GM10248 (cell line): Measurements from ENCODE around the gene STX1B.

ENCODE experiments used
- CTCF ChIA-PET: fragments of 300-600 bp; sonication (Branson Sonifier 250); formaldehyde crosslinking; extraction: SDS; loops from one replicate; lab custom pipeline; 2021; ENCODE audit warnings: antibody characterized with exemption; lab: Yijun Ruan, JAX
- POLR2A ChIA-PET: fragments of 350-650 bp; sonication (Branson Sonifier 250); formaldehyde crosslinking; extraction: SDS; loops from one replicate; lab custom pipeline; 2020; ENCODE audit warnings: antibody characterized with exemption; lab: Yijun Ruan, JAX
- DNase-seq: peaks from one replicate; pipeline ENCODE4 v3.0.0; 2012; ENCODE audit errors: extremely low spot score
- CTCF ChIP-seq: IDR thresholded peaks from 2 replicates; pipeline ENCODE4 v1.5.1; 2012; ENCODE audit warnings: mild to moderate bottlenecking, low read depth; ENCODE audit errors: extremely low read depth, missing control alignments, control extremely low read depth

STX1B gene

GRCh38 chr16:30966033-30966619 lies 44.3 kb downstream of the STX1B start:
- DNase-seq, result no peak
- ChIA-PET POLR2A (no interaction called here), CTCF (interaction anchor here (1.6 to 5.3 kb wide), 2 partner anchors 12 to 19 kb away, joined by 6 to 25 read pairs; partner anchors contain the start of gene HSD3B7)
- TF ChIP-seq CTCF, result no peak

GRCh38 chr16:30965436-30965835 lies 45.0 kb downstream of the STX1B start:
- ChIA-PET CTCF (interaction anchor here (1.6 to 5.3 kb wide), 2 partner anchors 12 to 19 kb away, joined by 6 to 25 read pairs; partner anchors contain the start of gene HSD3B7), POLR2A (no interaction called here)
- DNase-seq, result no peak
- TF ChIP-seq CTCF, result no peak

GRCh38 chr16:30964574-30965226 lies 45.7 kb downstream of the STX1B start:
- POLR2A ChIA-PET, result no interaction called here
- CTCF ChIA-PET, result interaction anchor here (0.7 to 5.3 kb wide), 5 partner anchors 11 to 22 kb away, joined by 3 to 25 read pairs (median 5); partner anchors contain the start of gene HSD3B7
- no peak for DNase-seq
- TF ChIP-seq CTCF, result no peak

DNA sequence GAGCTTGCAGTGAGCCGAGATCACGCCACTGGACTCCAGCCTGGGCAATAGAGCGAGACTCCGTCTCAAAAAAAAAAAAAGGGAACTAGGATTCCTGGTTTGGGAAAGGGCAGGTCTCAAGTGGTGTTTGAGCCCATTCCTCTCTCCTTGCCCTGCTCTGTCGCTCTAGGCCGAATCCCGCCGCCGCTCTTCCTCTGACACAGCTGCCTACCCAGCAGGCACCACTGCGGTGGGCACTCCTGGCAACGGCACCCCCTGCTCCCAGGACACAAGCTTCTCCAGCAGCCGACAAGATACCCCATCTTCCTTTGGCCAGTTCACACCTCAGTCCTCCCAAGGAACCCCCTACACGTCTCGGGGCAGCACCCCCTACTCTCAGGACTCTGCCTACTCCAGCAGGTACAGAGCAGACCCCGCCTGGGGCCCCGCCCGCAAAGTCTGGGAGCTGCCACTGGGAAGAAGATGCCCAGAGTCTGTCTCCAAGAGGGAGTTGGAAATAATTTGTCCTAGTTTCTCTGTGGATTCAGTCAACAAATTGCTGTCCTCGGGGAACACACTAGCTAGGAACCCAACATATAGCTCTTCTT lies 46.4 kb downstream of the STX1B start:
- CTCF ChIA-PET, result interaction anchor here (0.7 to 5.3 kb wide), 5 partner anchors 10 to 21 kb away, joined by 3 to 25 read pairs (median 5); partner anchors contain the start of gene HSD3B7
- POLR2A ChIA-PET, result no interaction called here
- no peak for DNase-seq
- TF ChIP-seq CTCF, result no peak

GRCh38 chr16:30961384-30961783 lies 49.1 kb downstream of the STX1B start:
- DNase-seq, result no peak
- ChIA-PET POLR2A (interaction anchor here (0.6 kb wide), 1 partner anchor 90 kb away, joined by 8 read pairs; no protein-coding TSS in a partner anchor), CTCF (interaction anchor here (1.2 to 5.3 kb wide), 2 partner anchors 8 to 12 kb away, joined by 3 to 25 read pairs; no protein-coding TSS in a partner anchor)
- TF ChIP-seq CTCF, result no peak
